ENCODE measurements around the gene FBXW8. TPM values are rescaled to one million over a fixed set of nuclear protein-coding genes. Genes with fewer than 3 reads are reported as not detected.

FBXW8 gene, protein sequence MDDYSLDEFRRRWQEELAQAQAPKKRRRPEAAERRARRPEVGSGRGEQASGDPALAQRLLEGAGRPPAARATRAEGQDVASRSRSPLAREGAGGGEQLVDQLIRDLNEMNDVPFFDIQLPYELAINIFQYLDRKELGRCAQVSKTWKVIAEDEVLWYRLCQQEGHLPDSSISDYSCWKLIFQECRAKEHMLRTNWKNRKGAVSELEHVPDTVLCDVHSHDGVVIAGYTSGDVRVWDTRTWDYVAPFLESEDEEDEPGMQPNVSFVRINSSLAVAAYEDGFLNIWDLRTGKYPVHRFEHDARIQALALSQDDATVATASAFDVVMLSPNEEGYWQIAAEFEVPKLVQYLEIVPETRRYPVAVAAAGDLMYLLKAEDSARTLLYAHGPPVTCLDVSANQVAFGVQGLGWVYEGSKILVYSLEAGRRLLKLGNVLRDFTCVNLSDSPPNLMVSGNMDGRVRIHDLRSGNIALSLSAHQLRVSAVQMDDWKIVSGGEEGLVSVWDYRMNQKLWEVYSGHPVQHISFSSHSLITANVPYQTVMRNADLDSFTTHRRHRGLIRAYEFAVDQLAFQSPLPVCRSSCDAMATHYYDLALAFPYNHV
- total RNA-seq: 20.3 TPM
- polyA plus RNA-seq (ENCODE audit: insufficient read depth, low read depth, low replicate concordance): 3.3 TPM
- long read RNA-seq, donor 1, full-length matches to known transcripts: 3 of 3 reads
- long read RNA-seq, donor 1, partial matches to known transcripts: 0 of 3 reads
- long read RNA-seq, donor 1, other reads (novel, unspliced or antisense): 0 of 3 reads
- long read RNA-seq, donor 2, full-length matches to known transcripts: 1 of 1 reads
- long read RNA-seq, donor 2, partial matches to known transcripts: 0 of 1 reads
- long read RNA-seq, donor 2, other reads (novel, unspliced or antisense): 0 of 1 reads
- long read RNA-seq, donor 3, partial matches to known transcripts: 0 of 3 reads
- long read RNA-seq, donor 3, other reads (novel, unspliced or antisense): 0 of 3 reads
- long read RNA-seq, donor 4, full-length matches to known transcripts: 3 of 3 reads
- long read RNA-seq, donor 4, partial matches to known transcripts: 0 of 3 reads
- long read RNA-seq, donor 4, other reads (novel, unspliced or antisense): 0 of 3 reads
- long read RNA-seq, donor 5: 0 reads
- long read RNA-seq, donor 6, partial matches to known transcripts: 0 of 1 reads
- long read RNA-seq, donor 6, other reads (novel, unspliced or antisense): 0 of 1 reads
- long read RNA-seq, donor 7, full-length matches to known transcripts: 5 of 16 reads
- long read RNA-seq, donor 7, partial matches to known transcripts: 4 of 16 reads
- long read RNA-seq, donor 7, other reads (novel, unspliced or antisense): 7 of 16 reads
- long read RNA-seq, donor 8, full-length matches to known transcripts: 3 of 9 reads
- long read RNA-seq, donor 8, partial matches to known transcripts: 6 of 9 reads
- long read RNA-seq, donor 8, other reads (novel, unspliced or antisense): 0 of 9 reads
- long read RNA-seq, donor 9: 0 reads
- long read RNA-seq, donor 10, full-length matches to known transcripts: 2 of 2 reads
- long read RNA-seq, donor 10, partial matches to known transcripts: 0 of 2 reads
- long read RNA-seq, donor 10, other reads (novel, unspliced or antisense): 0 of 2 reads

DNA sequence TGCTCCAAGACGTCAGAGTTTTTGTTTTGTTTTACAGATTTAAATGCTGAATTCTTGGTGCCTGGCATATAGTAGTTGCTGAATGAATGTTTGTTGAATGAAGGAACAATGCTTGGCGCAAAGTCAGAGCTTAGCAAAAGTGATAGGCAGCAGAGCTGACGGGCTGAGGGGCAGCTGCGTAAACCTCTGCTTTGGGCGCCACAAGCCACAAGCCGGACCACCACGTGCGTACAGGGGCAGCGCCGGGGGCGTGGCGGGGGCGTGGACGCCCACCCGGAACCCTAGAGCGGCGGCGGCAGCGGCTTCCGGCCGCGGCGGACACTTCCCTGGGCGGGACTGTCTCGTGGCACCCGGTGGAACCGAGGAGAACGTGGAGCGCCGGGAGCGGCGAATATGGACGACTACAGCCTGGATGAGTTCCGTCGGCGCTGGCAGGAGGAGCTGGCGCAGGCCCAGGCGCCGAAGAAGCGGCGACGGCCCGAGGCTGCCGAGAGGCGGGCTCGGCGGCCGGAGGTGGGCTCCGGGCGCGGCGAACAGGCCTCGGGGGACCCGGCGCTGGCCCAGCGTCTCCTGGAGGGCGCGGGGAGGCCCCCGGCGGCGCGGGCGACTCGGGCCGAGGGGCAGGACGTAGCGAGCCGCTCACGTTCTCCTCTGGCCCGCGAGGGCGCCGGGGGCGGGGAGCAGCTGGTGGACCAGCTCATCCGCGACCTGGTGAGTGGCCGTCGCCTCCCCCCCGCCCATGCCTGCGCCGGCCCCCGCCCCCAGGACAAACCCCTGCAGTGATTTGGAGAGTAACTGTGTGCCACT is at the start of gene FBXW8:
FBXW8 (plus strand) TSS at position 306 of the 807 bp plus-strand sequence; CDS start at position 394, 88 bp downstream.
- no peak for FAIRE-seq

DNA sequence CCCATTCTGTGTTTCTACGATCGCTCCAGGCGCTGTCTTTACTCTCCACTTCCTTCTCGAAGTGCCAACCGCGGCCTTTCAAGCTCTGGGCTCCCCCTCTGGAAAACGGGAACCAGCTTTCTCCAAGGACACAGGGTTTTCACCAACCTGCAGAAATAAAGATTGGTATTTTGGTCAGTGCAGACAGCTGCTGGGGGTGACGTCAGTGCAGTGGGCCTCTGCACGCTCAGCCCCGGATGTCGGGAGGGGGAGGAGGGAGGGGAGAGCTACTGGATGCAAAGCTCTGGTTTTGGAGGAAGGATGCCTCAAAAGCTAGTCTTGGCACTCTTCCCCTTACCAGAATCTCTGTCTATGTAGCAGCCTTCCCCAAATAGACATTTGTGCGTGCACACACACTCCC is 49.4 kb upstream of the FBXW8 start:
- H3K27ac ChIP-seq (ENCODE audit: low read depth in 2 of 2, low read length in 2 of 2): no peak overlapping the region
- H3K27me3 ChIP-seq (ENCODE audit: control insufficient read depth, insufficient read depth, low read length): no peaks in the 10 kb centered on the region
- intact Hi-C loops (cut with DNase I): no loop called here
- no peaks in the 10 kb centered on the region for H3K36me3 ChIP-seq (ENCODE audit: control insufficient read depth in 2 of 3, insufficient read depth in 3 of 3, low read length in 3 of 3)
- DNase-seq (peak in 4 of 5 donors; percentile 64 to 75 (median 71)), FAIRE-seq (no peak)
- TF ChIP-seq, protein P1, sequence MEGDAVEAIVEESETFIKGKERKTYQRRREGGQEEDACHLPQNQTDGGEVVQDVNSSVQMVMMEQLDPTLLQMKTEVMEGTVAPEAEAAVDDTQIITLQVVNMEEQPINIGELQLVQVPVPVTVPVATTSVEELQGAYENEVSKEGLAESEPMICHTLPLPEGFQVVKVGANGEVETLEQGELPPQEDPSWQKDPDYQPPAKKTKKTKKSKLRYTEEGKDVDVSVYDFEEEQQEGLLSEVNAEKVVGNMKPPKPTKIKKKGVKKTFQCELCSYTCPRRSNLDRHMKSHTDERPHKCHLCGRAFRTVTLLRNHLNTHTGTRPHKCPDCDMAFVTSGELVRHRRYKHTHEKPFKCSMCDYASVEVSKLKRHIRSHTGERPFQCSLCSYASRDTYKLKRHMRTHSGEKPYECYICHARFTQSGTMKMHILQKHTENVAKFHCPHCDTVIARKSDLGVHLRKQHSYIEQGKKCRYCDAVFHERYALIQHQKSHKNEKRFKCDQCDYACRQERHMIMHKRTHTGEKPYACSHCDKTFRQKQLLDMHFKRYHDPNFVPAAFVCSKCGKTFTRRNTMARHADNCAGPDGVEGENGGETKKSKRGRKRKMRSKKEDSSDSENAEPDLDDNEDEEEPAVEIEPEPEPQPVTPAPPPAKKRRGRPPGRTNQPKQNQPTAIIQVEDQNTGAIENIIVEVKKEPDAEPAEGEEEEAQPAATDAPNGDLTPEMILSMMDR (IDR thresholded peaks at IDR 0.05; ENCODE audit: borderline replicate concordance, extremely low read depth, insufficient read depth): no peak
- H3K9ac ChIP-seq (ENCODE audit: low read length in 3 of 3): no peak overlapping the region
- H3K4me1 ChIP-seq (ENCODE audit: control insufficient read depth in 2 of 3, insufficient read depth in 2 of 3, low read depth in 1 of 3, low read length in 3 of 3): peaks cover 0 to 2% (median 0%) of the 10 kb centered on the region in 3 donors
- no peak overlapping the region for H3K4me3 ChIP-seq (ENCODE audit: low read length in 3 of 3)
- no peaks in the 10 kb centered on the region for H3K9me3 ChIP-seq (ENCODE audit: control insufficient read depth in 2 of 3, insufficient read depth in 1 of 3, low read length in 3 of 3)

More for the DNA sequence above, at the start of gene FBXW8:
- H3K4me3 ChIP-seq (ENCODE audit: low read length in 3 of 3): peak within 1 kb of the TSS; percentile 67 to 84 (median 76)
- peak; percentile 81 to 90 (median 87) for DNase-seq
- intact Hi-C loops (cut with DNase I): no loop called here
- no peaks in the 10 kb centered on the region for H3K9me3 ChIP-seq (ENCODE audit: control insufficient read depth in 2 of 3, insufficient read depth in 1 of 3, low read length in 3 of 3)
- H3K36me3 ChIP-seq (ENCODE audit: control insufficient read depth in 2 of 3, insufficient read depth in 3 of 3, low read length in 3 of 3): no peaks in the 10 kb centered on the region
- H3K4me1 ChIP-seq (ENCODE audit: control insufficient read depth in 2 of 3, insufficient read depth in 2 of 3, low read depth in 1 of 3, low read length in 3 of 3): peaks cover 0 to 2% (median 0%) of the 10 kb centered on the region in 3 donors
- peak within 1 kb of the TSS; percentile 12 to 71 (median 38) for H3K9ac ChIP-seq (ENCODE audit: low read length in 3 of 3)
- TF ChIP-seq, protein P1 (IDR thresholded peaks at IDR 0.05; ENCODE audit: borderline replicate concordance, extremely low read depth, insufficient read depth): no peak
- no peaks in the 10 kb centered on the region for H3K27me3 ChIP-seq (ENCODE audit: control insufficient read depth, insufficient read depth, low read length)
- H3K27ac ChIP-seq (ENCODE audit: low read depth in 2 of 2, low read length in 2 of 2): no peak within 1 kb of the TSS

Measured in kidney (tissue), 22 donors.